Right lobe of liver (tissue), 4 donors: ENCODE results near the gene AP4S1.

Experiments used
- CTCF ChIP-seq, 4 donors: fragments of 200-600 bp in 3 of 4; fragments of 450-650 bp in 1 of 4; IDR thresholded peaks; one replicate each; pipeline versions ENCODE4 v1.5.1 to v1.8.0; 2016 to 2022; ENCODE audit warnings: antibody characterized with exemption in 4 of 4, mild to moderate bottlenecking in 2 of 4
- POLR2A ChIP-seq: fragments of 450-650 bp; IDR thresholded peaks from one replicate; pipeline ENCODE4 v1.6.1; 2017; ENCODE audit warnings: antibody characterized with exemption, mild to moderate bottlenecking
- donor health status: DM: no; HTN: no; CAD: no.
- donor health status: DM: no; HTN: no; CAD: no.
- donor health status: DM: no; HTN: yes; CAD: no.

- no peak for TF ChIP-seq POLR2A
- TF ChIP-seq CTCF (IDR thresholded peaks at IDR 0.05) = no peak
Measured at GRCh38 chr14:31083781-31084180, 58.3 kb downstream of the AP4S1 start.
